Measurements from ENCODE around the gene ZNF136. TPM values are rescaled to one million over a fixed set of nuclear protein-coding genes. Genes with fewer than 3 reads are reported as not detected.
A peak's percentile ranks its signal among the peaks of the same experiment; 100 is the strongest.

ZNF136 gene
- total RNA-seq, 1 experiment from 2014 or later, result 4.6 TPM

DNA sequence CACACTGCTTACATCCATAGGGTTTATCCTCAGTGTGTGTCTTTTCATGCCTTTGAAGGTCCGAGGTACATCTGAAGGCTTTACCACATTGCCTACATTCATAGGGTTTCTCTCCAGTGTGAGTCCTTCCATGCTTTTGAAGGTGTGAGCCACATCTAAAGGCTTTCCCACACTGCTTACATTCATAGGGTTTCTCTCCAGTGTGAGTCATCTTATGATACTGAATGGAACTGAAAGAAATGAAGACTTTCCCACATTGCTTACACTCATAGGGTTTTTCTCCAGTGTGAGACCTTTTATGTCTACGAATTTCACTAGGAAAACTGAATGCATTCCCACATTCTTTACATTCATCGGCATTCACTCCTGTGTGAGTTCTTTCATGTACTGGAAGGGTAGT lies 29.8 kb upstream of the ZNF136 start:
- in situ Hi-C loops (cut with HindIII; ENCODE audit: low pct_unique_long_range_greater_than_20kb, low sequenced_read_pairs) (no loop called here), intact Hi-C loops (cut with micrococcal nuclease; ENCODE audit: unreplicated experiment) (no loop called here)
- ChIA-PET CTCF (no interaction called here), POLR2A (no interaction called here)
- no peak overlapping the region for H3K4me3 ChIP-seq (ENCODE audit: low read depth in 2 of 2, low read length in 2 of 2)
- H3K27ac ChIP-seq (ENCODE audit: low read length), result no peak overlapping the region
- H3K36me3 ChIP-seq (ENCODE audit: control insufficient read depth, insufficient read depth, low read length), result peaks cover 13% of the 10 kb centered on the region
- peaks cover 57% of the 10 kb centered on the region for H3K9me3 ChIP-seq (ENCODE audit: control insufficient read depth, insufficient read depth, low read depth, low read length)
- no peaks in the 10 kb centered on the region for H3K4me1 ChIP-seq (ENCODE audit: control insufficient read depth, insufficient read depth, low read length)
- TF ChIP-seq TCF7L2 (IDR thresholded peaks at IDR 0.05; ENCODE audit: low read depth, low read length), result no peak
- no peak for TF ChIP-seq REST (IDR thresholded peaks at IDR 0.05; ENCODE audit: insufficient read depth in 1 of 2, low read depth in 2 of 2, low read length in 1 of 2)
- TF ChIP-seq CTCF (IDR thresholded peaks at IDR 0.05), result no peak
- no peak for TF ChIP-seq POLR2AphosphoS5 (IDR thresholded peaks at IDR 0.05; ENCODE audit: low read depth, low read length)
- TF ChIP-seq SIN3A (IDR thresholded peaks at IDR 0.05; ENCODE audit: borderline replicate concordance, insufficient read depth, low read depth, low read length), result no peak
- BruUV-seq (replicated peaks), result TSS peak; percentile 8
- ATAC-seq (no peak), DNase-seq (ENCODE audit: low read depth, low spot score) (no peak)
- no peaks in the 10 kb centered on the region for H3K27me3 ChIP-seq (ENCODE audit: control insufficient read depth, insufficient read depth, low read length)

- DNase-seq (ENCODE audit: low read depth, low spot score), result no peak
- intact Hi-C loops (cut with micrococcal nuclease; ENCODE audit: unreplicated experiment), result no loop called here
- Histone ChIP-seq H3K9me3 (ENCODE audit: control insufficient read depth, insufficient read depth, low read depth, low read length) (peaks cover 39% of the 10 kb centered on the region), H3K4me3 (ENCODE audit: low read depth in 2 of 2, low read length in 2 of 2) (no peak overlapping the region), H3K36me3 (ENCODE audit: control insufficient read depth, insufficient read depth, low read length) (peaks cover 13% of the 10 kb centered on the region), H3K4me1 (ENCODE audit: control insufficient read depth, insufficient read depth, low read length) (peaks cover 5% of the 10 kb centered on the region; the same call in 1 of the 2 replicates), H3K27ac (ENCODE audit: low read length) (no peak overlapping the region), H3K27me3 (ENCODE audit: control insufficient read depth, insufficient read depth, low read length) (no peaks in the 10 kb centered on the region)
- in situ Hi-C loops (cut with HindIII; ENCODE audit: low pct_unique_long_range_greater_than_20kb, low sequenced_read_pairs), result no loop called here
- no peak for TF ChIP-seq POLR2AphosphoS5 (IDR thresholded peaks at IDR 0.05; ENCODE audit: low read depth, low read length)
- TF ChIP-seq TCF7L2 (IDR thresholded peaks at IDR 0.05; ENCODE audit: low read depth, low read length), result no peak
- TF ChIP-seq SIN3A (IDR thresholded peaks at IDR 0.05; ENCODE audit: borderline replicate concordance, insufficient read depth, low read depth, low read length), result no peak
- no peak for TF ChIP-seq CTCF (IDR thresholded peaks at IDR 0.05)
- no peak for TF ChIP-seq REST (IDR thresholded peaks at IDR 0.05; ENCODE audit: insufficient read depth in 1 of 2, low read depth in 2 of 2, low read length in 1 of 2)
- POLR2A ChIA-PET, result interaction anchor here (0.6 kb wide), 1 partner anchor 71 kb away, joined by 12 read pairs; no protein-coding TSS in a partner anchor
- ATAC-seq, result no peak
- no TSS peak for BruUV-seq (replicated peaks)
- CTCF ChIA-PET, result no interaction called here
These were observed 25.5 kb upstream of the ZNF136 start for GRCh38 chr19:12137221-12137940.

Data from Panc1 (cell line).